ENCODE data around the gene ZDHHC14.

ZDHHC14 gene

GRCh38 chr6:157610451-157610999, 229.5 kb downstream of the ZDHHC14 start:
- H3K4me1 ChIP-seq (ENCODE audit: insufficient read depth, poor library complexity, severe bottlenecking) = peaks cover 15% of the 10 kb centered on the region

GRCh38 chr6:157611406-157611805, 230.4 kb downstream of the ZDHHC14 start:
- Histone ChIP-seq H3K4me1 (ENCODE audit: insufficient read depth, poor library complexity, severe bottlenecking) (peaks cover 15% of the 10 kb centered on the region), H3K9me3 (ENCODE audit: severe bottlenecking) (no peaks in the 10 kb centered on the region), H3K36me3 (ENCODE audit: low read depth) (no peaks in the 10 kb centered on the region), H3K27me3 (ENCODE audit: insufficient read depth, poor library complexity, severe bottlenecking) (no peaks in the 10 kb centered on the region), H3K27ac (ENCODE audit: poor library complexity, severe bottlenecking) (no peak overlapping the region), H3K4me3 (ENCODE audit: severe bottlenecking) (no peak overlapping the region)
- ATAC-seq (ENCODE audit: low read depth) = no peak
- no peak for DNase-seq (ENCODE audit: low spot score)
- TF ChIP-seq, protein P1, sequence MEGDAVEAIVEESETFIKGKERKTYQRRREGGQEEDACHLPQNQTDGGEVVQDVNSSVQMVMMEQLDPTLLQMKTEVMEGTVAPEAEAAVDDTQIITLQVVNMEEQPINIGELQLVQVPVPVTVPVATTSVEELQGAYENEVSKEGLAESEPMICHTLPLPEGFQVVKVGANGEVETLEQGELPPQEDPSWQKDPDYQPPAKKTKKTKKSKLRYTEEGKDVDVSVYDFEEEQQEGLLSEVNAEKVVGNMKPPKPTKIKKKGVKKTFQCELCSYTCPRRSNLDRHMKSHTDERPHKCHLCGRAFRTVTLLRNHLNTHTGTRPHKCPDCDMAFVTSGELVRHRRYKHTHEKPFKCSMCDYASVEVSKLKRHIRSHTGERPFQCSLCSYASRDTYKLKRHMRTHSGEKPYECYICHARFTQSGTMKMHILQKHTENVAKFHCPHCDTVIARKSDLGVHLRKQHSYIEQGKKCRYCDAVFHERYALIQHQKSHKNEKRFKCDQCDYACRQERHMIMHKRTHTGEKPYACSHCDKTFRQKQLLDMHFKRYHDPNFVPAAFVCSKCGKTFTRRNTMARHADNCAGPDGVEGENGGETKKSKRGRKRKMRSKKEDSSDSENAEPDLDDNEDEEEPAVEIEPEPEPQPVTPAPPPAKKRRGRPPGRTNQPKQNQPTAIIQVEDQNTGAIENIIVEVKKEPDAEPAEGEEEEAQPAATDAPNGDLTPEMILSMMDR (IDR thresholded peaks at IDR 0.05; ENCODE audit: poor library complexity, severe bottlenecking) = no peak

More at GRCh38 chr6:157610451-157610999, 229.5 kb downstream of the ZDHHC14 start:
- no peak overlapping the region for H3K4me3 ChIP-seq (ENCODE audit: severe bottlenecking)
- ATAC-seq (ENCODE audit: low read depth) = no peak
- no peak for DNase-seq (ENCODE audit: low spot score)
- no peaks in the 10 kb centered on the region for H3K9me3 ChIP-seq (ENCODE audit: severe bottlenecking)
- no peak overlapping the region for H3K27ac ChIP-seq (ENCODE audit: poor library complexity, severe bottlenecking)
- no peaks in the 10 kb centered on the region for H3K36me3 ChIP-seq (ENCODE audit: low read depth)
- TF ChIP-seq, protein P1 (IDR thresholded peaks at IDR 0.05; ENCODE audit: poor library complexity, severe bottlenecking) = no peak
- no peaks in the 10 kb centered on the region for H3K27me3 ChIP-seq (ENCODE audit: insufficient read depth, poor library complexity, severe bottlenecking)

- Histone ChIP-seq H3K4me1 (ENCODE audit: insufficient read depth, poor library complexity, severe bottlenecking) (peaks cover 15% of the 10 kb centered on the region), H3K4me3 (ENCODE audit: severe bottlenecking) (peak overlapping the region; percentile 19), H3K27me3 (ENCODE audit: insufficient read depth, poor library complexity, severe bottlenecking) (no peaks in the 10 kb centered on the region), H3K9me3 (ENCODE audit: severe bottlenecking) (no peaks in the 10 kb centered on the region), H3K36me3 (ENCODE audit: low read depth) (no peaks in the 10 kb centered on the region), H3K27ac (ENCODE audit: poor library complexity, severe bottlenecking) (peak overlapping the region; percentile 32)
- no peak for DNase-seq (ENCODE audit: low spot score)
- ATAC-seq (ENCODE audit: low read depth) = peak; percentile 94
- TF ChIP-seq, protein P1 (IDR thresholded peaks at IDR 0.05; ENCODE audit: poor library complexity, severe bottlenecking) = no peak
Measured at GRCh38 chr6:157613011-157613522, 232.1 kb downstream of the ZDHHC14 start.

DNA sequence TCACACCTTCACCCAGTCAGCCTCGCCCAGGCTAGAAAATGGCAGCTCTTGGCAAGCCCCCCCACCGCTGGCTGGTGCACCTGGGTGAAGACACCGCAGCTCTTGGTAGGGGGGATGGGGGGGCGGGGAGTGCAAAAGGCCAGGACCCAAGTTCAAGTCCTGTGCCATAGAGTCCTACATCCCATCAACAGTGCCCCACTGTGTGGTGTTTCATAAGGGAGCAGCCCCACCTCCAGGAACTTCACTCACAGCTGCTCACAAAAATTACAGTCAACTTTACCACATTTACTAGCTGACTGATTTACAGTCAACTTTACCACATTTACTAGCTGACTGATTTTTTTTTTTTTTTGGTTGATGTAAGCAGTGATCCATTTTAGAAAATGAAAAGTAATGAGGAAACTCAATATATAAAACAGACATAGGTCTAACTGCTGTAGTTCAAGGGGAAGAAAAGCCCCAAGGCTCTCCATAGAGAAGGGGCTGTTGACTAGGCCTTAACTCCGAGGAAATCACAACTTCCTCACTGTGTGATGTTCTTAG, 233.1 kb downstream of the ZDHHC14 start:
- H3K27me3 ChIP-seq (ENCODE audit: insufficient read depth, poor library complexity, severe bottlenecking) = no peaks in the 10 kb centered on the region
- no peaks in the 10 kb centered on the region for H3K36me3 ChIP-seq (ENCODE audit: low read depth)
- H3K9me3 ChIP-seq (ENCODE audit: severe bottlenecking) = no peaks in the 10 kb centered on the region
- H3K4me1 ChIP-seq (ENCODE audit: insufficient read depth, poor library complexity, severe bottlenecking) = peaks cover 15% of the 10 kb centered on the region
- H3K27ac ChIP-seq (ENCODE audit: poor library complexity, severe bottlenecking) = peak overlapping the region; percentile 32
- TF ChIP-seq, protein P1 (IDR thresholded peaks at IDR 0.05; ENCODE audit: poor library complexity, severe bottlenecking) = peak; percentile 8
- DNase-seq (ENCODE audit: low spot score) (no peak), ATAC-seq (ENCODE audit: low read depth) (no peak)
- no peak overlapping the region for H3K4me3 ChIP-seq (ENCODE audit: severe bottlenecking)

GRCh38 chr6:157615420-157615769, 234.4 kb downstream of the ZDHHC14 start:
- DNase-seq (ENCODE audit: low spot score) = no peak
- no peak overlapping the region for H3K27ac ChIP-seq (ENCODE audit: poor library complexity, severe bottlenecking)

More at GRCh38 chr6:157615420-157615769, 234.4 kb downstream of the ZDHHC14 start:
- H3K9me3 ChIP-seq (ENCODE audit: severe bottlenecking) = no peaks in the 10 kb centered on the region
- ATAC-seq (ENCODE audit: low read depth) = no peak
- H3K27me3 ChIP-seq (ENCODE audit: insufficient read depth, poor library complexity, severe bottlenecking) = no peaks in the 10 kb centered on the region
- no peaks in the 10 kb centered on the region for H3K36me3 ChIP-seq (ENCODE audit: low read depth)
- H3K4me3 ChIP-seq (ENCODE audit: severe bottlenecking) = no peak overlapping the region
- peaks cover 15% of the 10 kb centered on the region for H3K4me1 ChIP-seq (ENCODE audit: insufficient read depth, poor library complexity, severe bottlenecking)
- TF ChIP-seq, protein P1 (IDR thresholded peaks at IDR 0.05; ENCODE audit: poor library complexity, severe bottlenecking) = no peak
